OCI-LY7 (cell line): ENCODE data around the gene ARFGEF2.

ENCODE experiments used
- CTCF ChIP-seq: fragments of 200-600 bp; sonication (generic); conservative IDR thresholded peaks from 2 replicates; pipeline ENCODE4 v1.5.1; 2014; ENCODE audit warnings: mild to moderate bottlenecking, antibody characterized with exemption, low read length, moderate library complexity, mixed read lengths
- EZH2phosphoT487 ChIP-seq: fragments of 200-600 bp; sonication (generic); IDR thresholded peaks from 2 replicates; pipeline ENCODE4 v1.6.1; 2018; ENCODE audit warnings: low read depth, borderline replicate concordance, mild to moderate bottlenecking, mixed run types, antibody characterized with exemption, low read length, moderate library complexity, mixed read lengths

- TF ChIP-seq CTCF (no peak), EZH2phosphoT487 (no peak)
Observed at GRCh38 chr20:48899881-48900280, 21.6 kb upstream of the ARFGEF2 start.
